Cardiac fibroblast (primary cell): Measurements from ENCODE around the gene RASSF8.

Experiments used
- DNase-seq, 2 donors: peaks; one replicate each; pipeline versions ENCODE4 v3.0.0 to v3.0.0-alpha.2; 2010; ENCODE audit warnings: low read depth in 2 of 2
- H3K4me3 ChIP-seq, 2 donors: replicated peaks in 1 of 2; 1 replicate in 1 of 2; 2 replicates in 1 of 2; pipeline ENCODE4 v1.5.1; 2011; ENCODE audit warnings: low read depth in 2 of 2, low read length in 2 of 2, mild to moderate bottlenecking in 2 of 2, moderate library complexity in 1 of 2
- TF ChIP-seq, protein P1 (sequence below): IDR thresholded peaks from one replicate; pipeline ENCODE4 v1.5.1; 2011; ENCODE audit warnings: low read depth, mild to moderate bottlenecking, low read length, inconsistent platforms

The RASSF8 gene

GRCh38 chr12:26124446-26125399 is 166.2 kb downstream of the RASSF8 start, which contains the start of gene BHLHE41:
Gene BHLHE41 (minus strand): TSS chr12:26125037. CDS start chr12:26124779, 258 bp downstream.
- TF ChIP-seq, protein P1, sequence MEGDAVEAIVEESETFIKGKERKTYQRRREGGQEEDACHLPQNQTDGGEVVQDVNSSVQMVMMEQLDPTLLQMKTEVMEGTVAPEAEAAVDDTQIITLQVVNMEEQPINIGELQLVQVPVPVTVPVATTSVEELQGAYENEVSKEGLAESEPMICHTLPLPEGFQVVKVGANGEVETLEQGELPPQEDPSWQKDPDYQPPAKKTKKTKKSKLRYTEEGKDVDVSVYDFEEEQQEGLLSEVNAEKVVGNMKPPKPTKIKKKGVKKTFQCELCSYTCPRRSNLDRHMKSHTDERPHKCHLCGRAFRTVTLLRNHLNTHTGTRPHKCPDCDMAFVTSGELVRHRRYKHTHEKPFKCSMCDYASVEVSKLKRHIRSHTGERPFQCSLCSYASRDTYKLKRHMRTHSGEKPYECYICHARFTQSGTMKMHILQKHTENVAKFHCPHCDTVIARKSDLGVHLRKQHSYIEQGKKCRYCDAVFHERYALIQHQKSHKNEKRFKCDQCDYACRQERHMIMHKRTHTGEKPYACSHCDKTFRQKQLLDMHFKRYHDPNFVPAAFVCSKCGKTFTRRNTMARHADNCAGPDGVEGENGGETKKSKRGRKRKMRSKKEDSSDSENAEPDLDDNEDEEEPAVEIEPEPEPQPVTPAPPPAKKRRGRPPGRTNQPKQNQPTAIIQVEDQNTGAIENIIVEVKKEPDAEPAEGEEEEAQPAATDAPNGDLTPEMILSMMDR: no peak
- peak within 1 kb of the TSS; percentile 63 for H3K4me3 ChIP-seq
- peak; percentile 49 for DNase-seq

DNA sequence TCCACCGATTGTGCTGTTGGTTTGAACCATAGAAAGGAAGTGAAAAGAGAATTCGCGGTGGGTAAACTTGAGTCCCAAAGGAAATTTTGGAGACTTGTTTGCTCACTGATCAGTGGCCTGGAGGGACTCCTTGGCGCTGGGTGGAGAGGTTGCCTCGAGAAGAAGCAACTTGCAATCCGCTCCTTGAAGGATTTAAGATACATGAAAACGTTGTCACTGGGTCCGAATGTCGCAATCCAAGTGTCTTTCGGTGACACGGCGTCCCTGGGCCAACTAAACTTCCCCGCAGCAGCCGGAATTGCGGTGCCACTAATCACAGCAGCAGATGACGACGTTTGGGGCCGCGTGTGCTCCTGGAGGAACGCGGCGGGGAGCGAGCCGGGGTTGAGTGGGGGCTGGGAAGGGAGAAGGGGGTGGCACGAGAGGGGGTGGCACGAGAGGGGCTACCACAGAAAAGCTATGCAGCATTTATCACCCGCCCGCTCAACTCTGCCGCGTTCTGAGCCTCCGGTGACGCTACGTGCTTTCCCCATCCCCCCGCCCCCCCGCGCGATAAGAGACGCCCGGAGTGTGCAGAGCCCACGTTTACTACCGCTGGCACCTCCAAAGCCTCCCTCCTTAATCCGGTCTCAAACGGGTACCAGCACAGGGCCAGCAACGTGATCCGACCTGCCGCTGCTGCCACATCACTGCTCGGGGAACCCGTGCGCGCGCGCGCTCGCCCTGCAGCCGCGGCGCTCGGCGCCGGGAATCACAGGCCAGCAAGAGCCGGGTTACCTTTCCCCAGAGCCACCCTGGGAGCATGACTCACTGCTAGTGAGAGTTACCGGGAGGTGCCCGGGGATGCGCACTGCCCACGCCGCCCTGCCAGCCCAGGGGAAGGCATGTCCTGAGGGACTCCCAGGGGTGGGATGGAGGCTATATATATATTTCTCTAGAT is 167.2 kb downstream of the RASSF8 start:
- DNase-seq: peak; percentile 63 to 77
- H3K4me3 ChIP-seq: peak overlapping the region; percentile 63
- TF ChIP-seq, protein P1: no peak

GRCh38 chr12:26126340-26127284 is 168.1 kb downstream of the RASSF8 start:
- H3K4me3 ChIP-seq: peak overlapping the region; percentile 63
- peak; percentile 80 to 84 for DNase-seq
- TF ChIP-seq, protein P1: no peak

- no peak overlapping the region for H3K4me3 ChIP-seq
- DNase-seq: no peak
- TF ChIP-seq, protein P1: no peak
These were observed 168.9 kb downstream of the RASSF8 start for GRCh38 chr12:26127404-26127803.

DNA sequence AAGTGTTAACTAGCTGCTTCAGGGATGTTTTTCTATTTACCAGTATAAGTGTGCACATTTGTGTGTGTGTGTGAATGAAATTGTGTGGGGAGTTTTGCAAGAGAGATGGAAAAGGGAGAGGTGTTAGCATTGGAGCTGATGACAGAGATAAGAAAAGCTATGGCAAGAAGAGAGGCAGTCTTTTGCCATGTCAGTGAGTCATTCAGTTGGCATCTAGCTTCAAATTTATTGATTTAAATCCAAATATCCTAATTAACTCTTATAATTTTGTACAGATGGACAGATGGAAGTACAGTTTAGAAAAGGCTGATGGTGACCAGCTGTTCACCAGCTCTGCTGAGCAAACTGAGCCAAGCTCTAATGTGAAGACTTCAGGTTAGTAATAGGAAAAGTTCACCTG is 169.7 kb downstream of the RASSF8 start:
- TF ChIP-seq, protein P1: no peak
- no peak overlapping the region for H3K4me3 ChIP-seq
- no peak for DNase-seq
